NCI-H2081 treated with DMSO at 0.1 percent for 48 hours (cell line): ENCODE results near the gene KASH5.

Source experiments
- DNase-seq: peaks from one replicate; lab custom pipeline; 2025; lab: John Stamatoyannopoulos, UW

Gene KASH5

DNA sequence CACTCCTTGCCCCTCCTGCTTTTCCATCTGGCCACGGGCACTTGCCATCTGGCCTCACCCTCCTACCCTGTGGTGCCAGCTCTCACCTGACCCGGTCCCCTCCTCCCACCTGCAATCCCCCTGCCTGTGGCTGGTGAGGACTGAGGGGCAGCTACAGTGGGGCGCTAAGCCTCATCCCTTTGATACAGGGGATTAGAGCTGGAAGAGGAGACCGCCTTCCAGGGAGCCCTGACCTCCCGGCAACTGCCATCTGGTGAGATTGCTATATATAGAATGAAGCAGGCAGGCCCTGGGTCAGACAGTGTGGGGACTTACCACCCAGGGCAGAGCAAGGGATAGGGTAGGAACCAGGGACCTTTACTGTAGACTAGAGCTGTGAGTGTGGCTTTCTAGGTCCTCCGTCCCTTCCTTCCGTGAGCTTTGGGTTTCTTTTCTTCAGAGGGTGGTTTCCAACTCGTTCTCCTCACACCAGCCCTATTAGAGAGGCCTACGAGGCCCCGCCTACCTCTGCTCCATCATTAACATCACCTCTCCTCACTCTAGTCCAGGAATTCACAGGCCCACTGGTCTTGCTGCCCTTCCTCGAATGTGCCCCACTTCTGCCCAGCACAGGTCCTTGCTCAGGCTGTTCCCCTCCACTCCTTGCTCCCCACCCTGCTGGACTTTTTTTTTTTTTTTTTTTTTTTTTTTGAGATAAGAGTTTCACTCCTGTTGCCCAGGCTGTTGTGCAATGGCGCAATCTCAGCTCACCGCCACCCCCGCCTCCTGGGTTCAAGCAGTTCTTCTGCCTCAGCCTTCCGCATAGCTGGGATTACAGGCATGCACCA, 7.7 kb downstream of the KASH5 start:
- DNase-seq = no peak

GRCh38 chr19:49396738-49397505, 8.9 kb downstream of the KASH5 start:
- DNase-seq = no peak

- no peak for DNase-seq
These were observed 10.1 kb downstream of the KASH5 start for GRCh38 chr19:49398001-49398615.

DNA sequence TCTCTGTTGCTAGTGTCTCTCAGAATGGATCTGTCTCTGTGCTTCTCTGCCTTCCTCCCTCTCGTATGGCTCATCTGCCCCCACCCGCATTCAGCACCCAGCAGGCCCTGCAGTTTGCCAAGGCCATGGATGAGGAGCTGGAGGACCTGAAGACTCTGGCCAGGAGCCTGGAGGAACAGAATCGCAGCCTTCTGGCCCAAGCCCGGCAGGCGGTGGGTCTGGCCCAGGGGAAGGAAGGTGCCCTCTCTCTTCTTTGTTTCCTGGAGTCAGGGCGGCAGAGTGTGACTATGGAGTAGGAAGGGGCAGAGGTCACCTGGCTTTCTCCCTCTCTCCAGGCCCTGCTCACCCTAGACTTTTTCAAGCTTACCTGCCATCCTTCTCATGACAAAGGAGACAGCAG, 10.9 kb downstream of the KASH5 start:
- no peak for DNase-seq

- no peak for DNase-seq
These were observed 12.0 kb downstream of the KASH5 start for GRCh38 chr19:49400029-49400428.

GRCh38 chr19:49403404-49404187, 15.5 kb downstream of the KASH5 start:
- no peak for DNase-seq

- no peak for DNase-seq
These were observed 19.0 kb downstream of the KASH5 start for GRCh38 chr19:49407079-49407478.

- DNase-seq = no peak
These were observed 19.5 kb downstream of the KASH5 start for GRCh38 chr19:49407482-49408015.

DNA sequence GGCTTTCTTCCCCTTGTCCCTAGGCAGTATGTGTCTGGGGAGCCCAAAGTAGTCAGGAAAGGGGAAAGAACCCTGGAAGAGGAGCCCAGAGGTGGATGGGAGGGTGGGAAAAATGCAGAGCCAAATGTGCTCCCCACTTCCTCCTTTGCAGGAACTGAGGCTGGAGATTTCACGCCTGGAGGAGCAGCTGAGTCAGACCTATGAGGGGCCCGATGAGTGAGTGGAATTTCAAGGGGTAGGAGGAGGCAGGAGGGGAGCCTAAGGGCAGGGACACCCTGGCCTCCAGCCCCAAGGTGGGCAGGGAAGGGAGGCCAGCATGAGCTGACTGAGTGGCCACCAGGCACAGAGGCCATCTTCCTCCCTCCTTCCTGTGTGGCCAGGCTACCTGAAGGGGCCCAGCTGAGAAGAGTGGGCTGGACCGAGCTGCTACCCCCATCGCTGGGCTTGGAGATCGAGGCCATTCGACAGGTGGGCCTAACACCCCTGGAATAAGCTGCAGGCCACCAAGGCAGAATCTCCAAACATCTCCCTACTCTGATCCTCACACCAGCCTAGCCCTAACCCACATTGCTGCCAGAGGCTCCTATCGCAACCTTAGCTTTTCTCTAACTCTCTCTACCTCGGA, 20.9 kb downstream of the KASH5 start:
- no peak for DNase-seq

DNA sequence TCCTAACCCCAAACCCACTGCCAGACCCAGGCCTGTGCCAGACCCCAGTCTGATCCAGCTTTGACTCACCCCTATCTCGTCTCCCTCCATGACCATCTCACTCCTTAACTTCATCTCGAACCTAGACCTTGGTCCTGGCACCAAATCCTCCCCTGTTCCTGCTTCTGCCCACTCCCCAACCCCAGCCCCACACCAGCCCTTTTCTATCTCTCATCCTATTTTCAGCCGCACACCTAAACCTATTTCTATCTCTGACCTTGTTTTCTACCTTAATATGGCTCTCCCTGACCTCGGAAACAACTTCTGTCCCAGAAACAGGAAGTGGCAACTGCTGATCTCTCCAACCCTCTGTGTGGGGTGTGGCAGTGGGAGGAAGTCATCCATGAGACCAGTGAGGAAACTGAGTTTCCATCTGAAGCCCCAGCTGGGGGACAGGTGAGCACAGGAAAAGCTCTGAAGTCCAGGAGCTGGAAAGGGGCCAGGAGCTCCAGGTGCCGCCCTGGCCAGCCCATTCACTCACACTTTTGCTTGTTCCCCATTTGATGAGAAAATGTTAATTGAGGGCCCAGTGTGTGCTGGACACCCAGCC, 21.5 kb downstream of the KASH5 start:
- no peak for DNase-seq

DNA sequence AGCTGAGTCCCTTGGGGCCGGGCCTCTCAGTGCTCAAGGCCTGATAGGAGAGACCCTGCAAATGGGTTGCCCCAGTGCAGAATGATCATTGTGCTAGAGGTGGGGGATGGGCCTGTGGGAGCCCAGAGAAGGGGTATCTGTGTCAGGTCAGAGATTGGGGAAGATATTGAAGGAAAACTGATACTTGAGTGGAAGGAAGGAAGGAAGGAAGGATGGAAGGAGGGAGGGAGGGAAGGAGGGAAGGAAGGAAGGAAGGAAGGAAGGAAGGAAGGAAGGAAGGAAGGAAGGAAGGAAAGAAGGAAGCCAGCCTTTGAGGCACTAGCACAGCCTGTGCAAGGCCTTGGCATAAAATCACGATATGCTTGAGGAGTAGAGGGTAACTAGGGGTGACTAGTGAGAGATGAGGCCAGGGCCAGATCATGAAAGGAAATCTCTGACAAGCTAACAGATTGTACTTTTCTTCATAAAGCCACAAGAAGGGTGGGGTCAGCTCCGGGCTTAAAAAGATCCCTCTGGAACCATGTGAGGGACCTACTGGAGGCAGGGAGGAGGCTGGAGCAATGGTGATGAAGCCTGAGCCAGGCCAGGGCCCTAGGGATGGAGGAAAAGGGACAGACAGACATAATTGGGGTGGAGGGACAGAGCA, 23.8 kb downstream of the KASH5 start:
- no peak for DNase-seq

DNA sequence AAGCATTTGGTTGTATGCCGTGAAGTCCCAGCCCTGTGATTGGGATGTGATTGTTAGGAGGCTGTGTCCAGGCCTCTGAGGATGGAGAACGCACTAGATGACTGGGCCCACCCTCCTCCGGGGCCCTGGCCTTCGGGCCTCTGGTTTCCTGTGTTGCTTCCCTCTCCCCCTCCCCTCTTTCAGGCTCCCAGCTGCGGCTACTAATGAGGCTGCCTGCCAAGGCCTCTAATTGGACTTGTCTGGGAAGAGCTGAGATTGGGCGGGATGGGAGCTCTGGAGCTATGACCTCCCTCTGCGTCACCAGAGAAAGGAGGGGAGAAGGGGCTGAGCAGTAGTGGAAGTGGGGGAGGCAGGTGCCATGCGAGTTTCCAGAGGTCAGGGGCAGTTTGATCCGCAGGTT, 25.3 kb downstream of the KASH5 start:
- no peak for DNase-seq

- DNase-seq = no peak
These were observed 26.2 kb downstream of the KASH5 start for GRCh38 chr19:49414256-49414655.

DNA sequence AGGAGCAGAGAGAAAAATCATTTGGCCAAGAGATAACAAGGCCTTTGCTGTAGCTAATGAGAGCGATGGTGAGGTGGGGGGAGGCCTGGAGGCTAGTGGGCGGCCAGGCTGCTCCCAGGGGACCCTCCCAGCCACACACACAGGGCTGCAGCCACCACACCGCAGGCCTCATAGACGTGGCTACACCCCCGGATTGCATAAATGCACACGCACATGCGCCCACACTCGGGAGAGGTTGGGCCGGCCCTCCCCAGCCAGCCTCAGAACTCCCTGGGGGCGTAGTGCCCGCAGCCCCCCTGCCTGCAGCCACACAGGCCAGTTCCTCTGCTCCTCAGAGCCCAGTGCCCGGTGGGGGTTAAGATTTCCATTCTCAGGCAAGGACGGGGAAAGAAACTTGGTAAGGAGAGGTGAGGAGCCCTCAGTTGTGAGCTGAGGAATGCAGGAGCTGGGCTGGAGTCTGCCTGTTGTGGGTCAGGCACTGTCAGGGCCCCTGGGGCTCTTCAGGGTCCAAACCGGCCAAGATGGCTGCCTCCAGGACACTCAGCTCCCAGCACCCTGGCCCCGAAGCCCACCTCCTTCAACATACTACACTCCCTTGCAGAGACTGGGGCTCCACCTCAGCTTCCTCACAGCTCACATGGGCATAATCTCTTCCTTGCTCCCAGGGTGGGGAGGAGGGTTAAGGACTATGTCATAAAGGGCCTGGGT, 27.2 kb downstream of the KASH5 start:
- no peak for DNase-seq

DNA sequence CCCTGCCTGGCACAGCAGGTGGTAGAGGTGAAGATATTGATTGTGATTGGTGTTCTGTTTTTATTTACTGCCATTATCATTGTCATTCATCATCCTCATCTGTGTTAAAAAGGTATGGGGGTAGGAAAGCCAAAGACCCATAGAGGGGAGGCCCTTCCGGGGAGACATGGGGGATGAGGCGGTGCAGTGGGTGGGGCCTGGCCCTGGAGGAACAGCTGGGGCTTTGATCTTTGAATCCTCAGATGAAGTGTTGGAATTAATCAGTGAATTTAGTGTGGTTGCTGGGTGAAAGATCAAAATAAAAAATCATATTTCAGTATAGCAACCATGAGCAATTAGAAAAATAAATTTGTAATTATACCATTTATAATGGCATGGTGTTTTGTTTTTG, 27.8 kb downstream of the KASH5 start:
- DNase-seq = no peak

- DNase-seq = no peak
These were observed 29.0 kb downstream of the KASH5 start for GRCh38 chr19:49417088-49417487.

DNA sequence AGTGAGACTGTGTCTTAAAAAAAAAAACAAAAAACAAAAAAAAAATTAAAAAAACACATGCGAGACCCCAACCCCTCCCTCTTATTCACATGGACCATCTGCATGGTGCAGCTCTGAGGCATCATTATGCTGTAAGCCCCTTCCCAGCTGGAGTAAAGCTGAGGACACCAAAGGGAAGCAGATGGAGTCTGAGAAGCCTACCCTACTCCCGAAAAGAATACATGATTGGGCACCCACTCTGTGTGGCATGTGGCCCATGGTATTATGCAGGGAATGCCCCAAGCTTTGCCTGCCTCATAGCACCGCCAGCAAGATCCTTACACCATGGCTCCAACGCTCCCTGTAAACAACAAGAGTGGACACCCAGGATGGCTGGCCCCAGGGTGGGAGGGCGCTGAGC, 30.5 kb downstream of the KASH5 start:
- no peak for DNase-seq

DNA sequence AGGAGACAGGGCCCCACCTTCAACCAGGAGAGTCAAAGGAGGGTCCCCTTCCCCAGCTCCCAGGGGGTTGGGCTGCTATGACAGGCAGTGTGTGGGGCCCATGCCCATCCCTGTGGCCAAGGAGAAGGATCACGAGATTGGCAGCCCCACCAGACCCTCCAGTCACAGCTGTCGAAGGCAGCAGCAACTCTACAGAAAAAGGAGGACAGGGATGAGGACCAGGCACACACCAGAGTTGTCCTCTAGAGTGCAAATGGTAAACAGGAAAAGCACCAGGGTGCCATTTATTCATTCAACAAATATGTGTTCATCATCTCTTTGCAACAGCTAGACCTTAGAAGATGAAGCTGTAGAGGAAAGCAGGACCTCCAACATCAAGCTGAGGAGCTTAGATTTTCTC, 31.1 kb downstream of the KASH5 start:
- no peak for DNase-seq

DNA sequence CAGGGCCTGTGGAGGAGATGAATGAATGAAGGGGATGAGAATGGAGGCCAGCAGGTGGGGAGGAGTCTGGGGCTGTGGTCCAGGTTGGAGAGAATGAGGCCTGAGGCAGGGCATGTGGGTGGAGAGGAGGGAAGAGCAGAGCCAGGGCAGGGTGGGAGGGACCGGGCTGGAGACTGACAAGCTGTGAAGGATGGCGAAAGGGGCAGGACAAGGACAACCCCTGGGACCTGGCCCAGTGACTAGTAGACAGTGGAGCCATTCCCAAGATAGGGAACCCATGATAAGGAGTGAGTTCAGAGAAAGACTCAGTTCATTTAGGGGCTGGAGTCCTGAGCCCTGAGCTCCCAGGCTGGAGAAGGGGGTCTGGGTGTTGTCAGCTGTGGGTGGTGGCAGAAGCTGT, 32.2 kb downstream of the KASH5 start:
- no peak for DNase-seq
